ENCODE data around the gene PHPT1.
"Not testable (repeated sequence)": the region's sequence is repeated elsewhere in the genome, so short reads cannot be mapped to it uniquely, and the experiment has no call there.

The PHPT1 gene

GRCh38 chr9:136823136-136824046 is 25.8 kb upstream of the PHPT1 start:
- no peak for DNase-seq

- DNase-seq = no peak
Measured at GRCh38 chr9:136824496-136825225, 24.5 kb upstream of the PHPT1 start.

- DNase-seq = no peak
Measured at GRCh38 chr9:136825295-136826187, 23.7 kb upstream of the PHPT1 start.

GRCh38 chr9:136826188-136826541 is 23.0 kb upstream of the PHPT1 start:
- no peak for DNase-seq

- no peak for DNase-seq
Measured at GRCh38 chr9:136826703-136827582, 22.3 kb upstream of the PHPT1 start.

- no peak for DNase-seq
Measured at GRCh38 chr9:136827794-136828473, 21.3 kb upstream of the PHPT1 start.

GRCh38 chr9:136828474-136829140 is 20.6 kb upstream of the PHPT1 start:
- no peak for DNase-seq

- no peak for DNase-seq
Measured at GRCh38 chr9:136829412-136829811, 19.8 kb upstream of the PHPT1 start.

GRCh38 chr9:136829981-136830885 is 19.0 kb upstream of the PHPT1 start:
- no peak for DNase-seq

GRCh38 chr9:136831002-136831719 is 18.0 kb upstream of the PHPT1 start:
- no peak for DNase-seq

- no peak for DNase-seq
Measured at GRCh38 chr9:136831720-136832104, 17.5 kb upstream of the PHPT1 start.

- no peak for DNase-seq
Measured at GRCh38 chr9:136832581-136832980, 16.6 kb upstream of the PHPT1 start.

GRCh38 chr9:136833381-136834048 is 15.7 kb upstream of the PHPT1 start:
- DNase-seq = not testable (repeated sequence)

GRCh38 chr9:136835162-136835931 is 13.9 kb upstream of the PHPT1 start:
- DNase-seq = no peak

GRCh38 chr9:136835932-136836904 is 13.0 kb upstream of the PHPT1 start:
- DNase-seq = no peak

GRCh38 chr9:136837146-136837855 is 11.9 kb upstream of the PHPT1 start:
- no peak for DNase-seq
